ENCODE data around the gene GRK6. TPM values are rescaled to one million over a fixed set of nuclear protein-coding genes. Genes with fewer than 3 reads are reported as not detected.

The GRK6 gene
- total RNA-seq, 1 donor from 2014 or later, result 27.8 TPM

DNA sequence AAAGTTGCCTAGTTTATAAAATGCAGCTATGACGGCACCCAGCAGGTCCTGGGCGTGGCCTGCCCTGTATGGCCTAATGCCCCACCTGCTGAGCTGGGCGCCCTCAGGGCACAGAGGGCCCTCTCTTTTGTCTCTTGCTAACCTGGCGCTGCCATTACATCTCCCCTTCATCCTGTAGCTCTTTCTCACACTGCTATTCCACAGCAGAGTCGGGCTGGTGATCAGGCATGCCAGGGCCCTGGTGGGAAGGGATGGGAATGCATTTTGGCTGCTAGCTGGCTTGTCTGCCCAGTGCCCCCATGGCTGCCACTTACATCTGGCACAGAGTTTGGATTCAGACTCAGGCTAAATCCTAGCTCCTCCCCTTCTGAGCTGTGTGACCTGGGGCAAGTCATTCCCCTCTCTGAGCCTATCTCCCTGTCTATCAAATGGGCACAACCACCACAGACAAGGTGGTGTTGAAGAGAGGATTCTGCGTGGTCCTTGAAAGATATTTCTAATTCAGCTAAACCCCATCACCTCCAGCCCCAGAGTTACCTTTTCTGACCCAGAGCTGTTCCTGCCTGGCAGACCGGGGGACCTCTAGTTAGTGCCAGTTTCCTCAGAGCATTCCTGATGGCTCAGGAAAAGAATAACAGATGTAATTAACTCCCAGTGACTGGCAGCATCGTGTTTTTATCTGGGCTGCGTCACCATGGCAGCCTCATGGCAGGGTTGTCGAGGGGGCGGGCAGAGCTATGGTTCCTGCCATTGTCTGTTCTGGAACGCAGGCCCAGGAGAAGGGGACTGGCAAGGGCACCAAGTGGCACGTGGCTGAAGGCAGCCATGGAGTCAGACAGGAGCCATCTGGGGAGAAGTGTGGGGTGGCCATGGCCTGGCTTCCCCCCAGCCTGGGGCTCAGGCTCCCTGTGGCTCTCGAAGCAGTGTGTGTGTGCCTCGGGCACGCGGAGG is 26.5 kb downstream of the GRK6 start:
- DNase-seq (ENCODE audit: low read depth), result no peak

DNA sequence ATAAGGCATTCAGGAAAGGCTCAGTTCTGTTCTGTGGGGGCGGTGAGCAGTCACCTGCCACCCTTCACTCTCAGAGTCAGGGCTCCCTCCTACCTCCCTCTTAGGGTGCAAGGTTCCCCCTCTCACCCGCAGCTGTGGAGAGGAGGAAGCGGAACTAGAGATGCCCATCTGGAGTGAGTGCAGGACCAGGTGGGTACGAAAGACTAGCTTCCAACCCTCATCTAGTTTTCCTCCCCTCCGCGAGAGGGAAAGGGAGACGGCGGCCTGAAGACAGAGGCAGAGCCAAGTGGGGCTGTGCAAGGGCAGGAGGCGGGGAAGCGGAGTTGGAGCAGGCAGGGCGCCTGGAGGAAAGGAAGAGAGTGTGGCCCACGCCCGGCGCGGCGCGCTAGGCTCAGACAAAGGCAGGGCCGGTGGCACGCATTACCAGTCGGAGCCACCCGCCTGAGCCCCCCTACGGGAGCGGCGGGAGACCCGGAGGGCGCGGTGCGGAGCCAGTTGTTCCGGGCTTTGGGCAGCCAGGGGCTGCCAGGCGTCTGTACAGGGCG is 27.4 kb downstream of the GRK6 start:
- DNase-seq (ENCODE audit: low read depth), result no peak

DNA sequence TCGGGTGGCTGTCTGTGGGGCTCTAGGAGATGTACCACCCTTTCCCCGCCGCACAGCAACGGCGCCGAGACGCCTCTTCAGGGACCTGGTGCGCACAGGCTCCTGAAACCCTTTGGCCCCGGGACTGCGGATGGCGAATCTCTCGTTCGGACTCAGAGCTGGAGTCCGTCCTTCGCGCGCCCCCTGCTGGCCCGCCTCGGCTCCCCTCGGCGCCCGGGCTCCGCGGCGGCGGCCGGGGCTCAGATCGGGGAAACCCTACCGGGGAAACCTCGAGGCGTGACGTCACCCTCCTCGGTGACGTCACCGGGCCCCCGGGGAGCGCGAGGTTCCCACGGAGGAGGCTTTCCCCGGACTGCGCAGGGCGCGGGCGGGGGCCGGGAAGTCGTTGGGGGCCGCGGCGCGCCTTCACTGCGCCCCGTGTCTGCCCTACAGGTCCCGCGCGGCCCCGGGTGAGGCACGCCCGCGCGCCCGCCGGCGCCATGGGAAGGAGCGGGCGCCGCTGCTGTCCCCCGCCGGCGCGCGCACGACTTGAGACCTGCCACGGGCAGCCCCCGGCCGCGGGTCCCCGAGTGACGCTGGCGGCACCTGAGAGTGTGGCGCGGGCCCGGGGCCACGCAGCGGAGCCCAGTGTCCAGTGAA is 28.0 kb downstream of the GRK6 start:
- DNase-seq (ENCODE audit: low read depth), result peak; percentile 88

DNA sequence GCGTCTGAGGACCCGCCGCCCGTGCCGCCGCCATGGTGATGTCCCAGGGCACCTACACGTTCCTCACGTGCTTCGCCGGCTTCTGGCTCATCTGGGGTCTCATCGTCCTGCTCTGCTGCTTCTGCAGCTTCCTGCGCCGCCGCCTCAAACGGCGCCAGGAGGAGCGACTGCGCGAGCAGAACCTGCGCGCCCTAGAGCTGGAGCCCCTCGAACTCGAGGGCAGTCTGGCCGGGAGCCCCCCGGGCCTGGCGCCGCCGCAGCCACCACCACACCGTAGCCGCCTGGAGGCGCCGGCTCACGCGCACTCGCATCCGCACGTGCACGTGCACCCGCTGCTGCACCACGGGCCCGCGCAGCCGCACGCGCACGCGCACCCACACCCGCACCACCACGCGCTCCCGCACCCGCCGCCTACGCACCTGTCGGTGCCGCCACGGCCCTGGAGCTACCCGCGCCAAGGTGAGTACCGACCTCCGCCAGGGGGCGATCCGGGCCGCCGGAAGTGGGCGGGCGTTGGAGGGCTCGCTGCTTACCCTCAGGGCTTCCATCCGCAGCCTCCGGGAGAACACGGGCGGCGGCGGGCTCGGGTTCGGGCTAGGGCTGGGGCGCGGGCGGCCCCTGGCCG is 28.7 kb downstream of the GRK6 start:
- DNase-seq (ENCODE audit: low read depth), result peak; percentile 76

DNA sequence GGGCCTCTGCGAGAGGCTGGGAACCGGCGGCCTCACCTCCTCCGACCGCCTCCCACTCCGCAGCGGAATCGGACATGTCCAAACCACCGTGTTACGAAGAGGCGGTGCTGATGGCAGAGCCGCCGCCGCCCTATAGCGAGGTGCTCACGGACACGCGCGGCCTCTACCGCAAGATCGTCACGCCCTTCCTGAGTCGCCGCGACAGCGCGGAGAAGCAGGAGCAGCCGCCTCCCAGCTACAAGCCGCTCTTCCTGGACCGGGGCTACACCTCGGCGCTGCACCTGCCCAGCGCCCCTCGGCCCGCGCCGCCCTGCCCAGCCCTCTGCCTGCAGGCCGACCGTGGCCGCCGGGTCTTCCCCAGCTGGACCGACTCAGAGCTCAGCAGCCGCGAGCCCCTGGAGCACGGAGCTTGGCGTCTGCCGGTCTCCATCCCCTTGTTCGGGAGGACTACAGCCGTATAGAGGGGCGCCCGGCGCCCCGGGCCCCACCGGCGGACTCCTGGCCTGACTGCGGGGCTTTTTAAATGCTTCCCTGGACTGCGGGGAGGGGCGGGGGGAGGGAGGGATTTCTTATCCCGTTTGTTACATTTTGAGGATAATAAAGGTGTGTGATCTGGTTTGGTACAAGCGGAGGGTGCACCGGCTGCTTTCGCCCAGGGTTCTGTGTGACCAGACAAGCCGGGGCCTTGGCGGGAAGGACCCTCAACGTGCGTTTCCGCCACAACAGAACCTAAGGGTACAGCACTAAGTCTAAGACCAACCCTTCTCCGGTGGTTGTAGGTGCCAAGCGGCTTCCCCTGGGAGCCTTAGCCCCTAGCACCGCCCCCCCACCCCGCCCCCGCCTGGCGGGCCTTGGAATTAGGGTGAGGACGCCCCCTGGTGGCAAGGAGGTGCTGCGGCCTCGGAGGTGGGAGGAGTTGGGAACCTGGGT is 29.4 kb downstream of the GRK6 start:
- DNase-seq (ENCODE audit: low read depth), result peak; percentile 84

DNA sequence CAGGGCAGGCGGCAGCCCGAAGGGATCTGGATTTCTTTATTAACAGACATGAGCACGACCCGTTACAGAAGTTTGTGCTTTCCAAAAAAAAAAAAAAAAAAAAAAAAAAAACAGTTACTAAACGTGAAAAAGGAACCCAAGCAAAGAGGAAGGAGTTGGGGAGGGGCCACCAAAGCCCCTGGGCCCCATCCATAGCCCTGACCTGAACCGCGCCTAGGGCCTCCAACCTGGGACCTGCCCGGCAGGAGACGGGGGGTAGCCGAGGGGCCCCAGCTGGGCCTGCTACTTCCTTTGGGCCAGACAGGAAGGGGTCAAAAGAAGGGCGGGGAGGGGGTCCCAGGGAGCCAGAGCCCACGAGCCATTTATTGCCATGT is 30.1 kb downstream of the GRK6 start:
- DNase-seq (ENCODE audit: low read depth), result no peak

DNA sequence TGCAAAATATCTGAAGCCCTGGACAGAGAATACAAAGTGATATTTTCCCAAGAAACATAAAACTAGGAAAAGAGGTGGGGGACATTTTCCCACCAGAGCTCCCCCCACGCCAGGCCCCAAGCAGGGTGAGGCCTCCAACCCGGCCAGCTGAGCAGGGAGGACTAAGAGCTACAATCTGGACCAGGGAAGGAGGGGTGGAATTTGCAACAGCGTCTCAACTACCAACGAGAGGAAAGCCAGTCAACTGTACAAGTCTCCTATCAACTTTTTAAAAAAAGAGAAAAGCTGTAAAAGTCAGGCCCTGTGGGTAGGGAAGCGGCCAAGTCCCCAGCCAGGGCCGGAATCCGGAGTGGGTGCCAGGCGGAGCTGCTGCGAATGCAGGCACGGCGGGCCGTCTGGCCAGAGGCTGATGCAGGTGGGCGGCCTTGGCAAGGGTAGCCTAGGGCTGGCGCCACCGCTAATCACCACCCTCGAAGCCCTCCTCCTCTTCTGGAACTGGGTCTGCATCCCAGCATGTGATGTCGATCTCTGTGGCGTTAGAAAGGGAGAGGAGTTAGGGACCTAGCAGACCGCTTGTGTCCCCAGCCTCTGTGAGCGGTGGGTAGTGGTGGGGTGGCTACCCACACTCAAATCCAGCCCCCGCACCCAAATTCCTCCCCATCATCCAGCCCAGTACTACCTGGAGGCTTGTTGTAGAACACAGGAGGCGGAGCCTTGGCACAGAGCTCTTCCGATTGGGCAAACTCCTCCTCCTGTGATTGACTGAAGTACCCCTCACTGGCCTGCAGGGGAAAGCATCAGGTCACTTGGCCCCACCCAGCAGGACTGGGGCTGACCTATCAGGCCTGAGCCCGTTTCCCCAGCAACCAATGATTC is 30.7 kb downstream of the GRK6 start:
- peak; percentile 90 for DNase-seq (ENCODE audit: low read depth)

DNA sequence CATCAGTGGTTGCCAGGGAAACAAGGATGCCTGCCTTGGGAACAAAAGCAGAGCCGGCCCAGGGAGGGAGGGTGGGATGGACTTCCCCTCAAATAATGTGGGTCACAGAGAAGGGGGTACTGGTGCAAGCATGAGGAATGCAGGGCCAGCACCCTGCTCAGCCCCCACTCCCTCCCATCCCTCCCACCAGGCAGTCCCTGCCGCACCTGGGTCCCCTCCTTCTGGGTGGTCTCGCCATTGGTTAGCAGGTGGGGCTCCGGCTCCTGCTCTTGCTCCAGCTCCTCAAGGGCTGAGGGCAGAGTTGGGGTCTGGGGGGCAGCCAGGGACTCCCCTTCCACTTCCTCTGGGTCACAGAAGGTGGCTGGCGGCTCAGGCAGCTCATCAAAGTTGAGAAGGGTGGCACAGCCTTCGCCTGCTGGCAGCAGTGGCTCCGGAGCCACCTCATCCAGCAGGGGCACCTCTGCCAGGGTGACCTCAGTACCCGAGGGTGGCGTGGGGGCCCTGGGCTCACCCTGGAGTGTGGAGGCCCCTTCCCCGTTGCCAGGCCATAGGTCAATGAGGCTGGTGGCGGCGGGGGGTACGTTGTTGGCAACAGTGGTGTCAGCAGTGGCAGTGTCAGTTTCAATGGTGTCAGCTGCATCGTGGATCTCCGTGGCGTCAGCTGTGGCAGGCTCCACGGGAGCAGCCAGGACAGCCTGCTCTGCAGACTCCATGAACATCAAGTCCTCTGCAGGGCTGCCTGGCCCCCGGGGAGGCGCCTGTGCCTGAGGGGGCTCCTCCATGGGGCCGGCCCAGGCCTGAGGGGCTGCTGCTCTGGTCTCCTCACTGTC is 31.6 kb downstream of the GRK6 start:
- no peak for DNase-seq (ENCODE audit: low read depth)

DNA sequence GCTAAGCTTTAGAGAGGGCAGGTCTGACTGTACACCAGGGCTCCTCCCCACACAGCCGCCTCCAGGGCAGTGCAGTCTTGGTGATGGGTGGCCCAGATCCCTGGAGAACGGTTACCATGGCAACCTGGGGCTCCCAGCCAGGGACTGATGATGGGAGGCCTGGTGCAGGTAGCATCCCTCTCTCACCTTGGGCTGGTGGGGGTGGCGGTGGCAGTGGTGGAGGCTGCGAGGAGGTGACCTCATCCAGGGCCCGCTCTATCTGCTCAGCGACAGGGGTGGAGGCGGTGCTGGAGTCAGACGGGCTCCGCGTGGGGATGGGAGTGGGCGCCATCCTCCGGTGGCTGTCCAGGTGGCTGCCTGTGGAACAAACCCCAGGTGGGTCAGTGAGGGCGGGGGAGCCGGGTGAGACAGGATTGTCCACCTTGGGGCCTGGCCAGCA is 32.5 kb downstream of the GRK6 start:
- no peak for DNase-seq (ENCODE audit: low read depth)

DNA sequence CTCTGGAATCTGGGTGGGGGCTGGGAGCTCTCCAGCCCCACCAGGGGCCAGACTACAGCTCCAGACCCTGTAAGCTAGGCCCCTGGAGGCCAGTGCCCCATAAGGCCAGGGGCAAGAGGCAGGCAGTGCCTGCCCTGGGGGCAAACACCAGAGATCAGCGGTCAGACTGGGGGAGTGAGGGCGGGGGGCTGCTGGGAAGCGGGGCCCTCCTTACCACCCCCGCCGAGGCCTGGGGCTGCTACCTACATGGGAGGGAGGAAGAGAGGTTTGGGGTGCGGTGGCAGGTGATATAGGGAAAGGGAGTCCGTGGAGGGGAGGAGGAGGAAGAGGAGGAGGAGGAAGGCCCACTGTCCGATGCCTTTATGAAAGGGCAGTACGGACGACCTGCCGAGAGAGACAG is 32.9 kb downstream of the GRK6 start:
- DNase-seq (ENCODE audit: low read depth), result no peak

DNA sequence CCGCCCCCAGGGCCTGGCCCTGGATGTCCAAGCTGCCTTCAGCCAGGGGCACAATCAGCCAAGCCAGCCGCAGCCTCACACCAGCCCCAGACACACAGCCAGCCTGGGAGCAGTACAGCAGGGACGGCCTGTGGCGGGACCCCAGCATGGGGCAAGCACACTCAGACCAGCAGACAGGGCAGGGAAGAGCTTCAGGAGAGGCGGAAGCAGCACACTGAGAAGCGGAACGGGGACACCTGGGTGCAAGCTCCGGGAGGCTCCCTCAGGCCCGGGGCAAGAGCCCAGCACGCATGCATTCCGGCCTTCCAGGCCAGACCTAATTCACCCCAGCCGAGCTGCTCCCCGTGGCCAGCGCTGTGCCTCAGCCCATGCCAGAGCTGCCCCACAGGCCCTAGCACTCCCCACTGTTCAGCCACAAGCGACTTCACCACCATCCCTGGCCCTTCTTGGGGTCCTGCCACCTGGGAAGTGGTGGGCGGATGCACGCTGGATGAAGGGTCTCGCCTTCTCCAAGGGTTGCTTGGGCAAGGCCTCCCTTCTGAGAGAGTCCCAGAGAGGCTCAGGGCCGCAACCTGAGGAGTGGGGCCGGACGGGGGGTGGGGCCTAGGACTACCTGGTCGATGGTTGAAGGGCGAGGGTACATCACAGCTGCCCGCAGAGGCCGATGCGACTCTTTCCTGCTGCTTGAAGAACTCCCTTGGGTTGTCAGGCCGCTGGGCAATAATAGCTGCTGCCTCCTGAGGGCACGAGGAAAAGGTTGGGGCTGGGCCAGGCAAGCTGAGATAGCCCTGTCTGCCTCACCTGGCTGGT is 33.5 kb downstream of the GRK6 start:
- no peak for DNase-seq (ENCODE audit: low read depth)

DNA sequence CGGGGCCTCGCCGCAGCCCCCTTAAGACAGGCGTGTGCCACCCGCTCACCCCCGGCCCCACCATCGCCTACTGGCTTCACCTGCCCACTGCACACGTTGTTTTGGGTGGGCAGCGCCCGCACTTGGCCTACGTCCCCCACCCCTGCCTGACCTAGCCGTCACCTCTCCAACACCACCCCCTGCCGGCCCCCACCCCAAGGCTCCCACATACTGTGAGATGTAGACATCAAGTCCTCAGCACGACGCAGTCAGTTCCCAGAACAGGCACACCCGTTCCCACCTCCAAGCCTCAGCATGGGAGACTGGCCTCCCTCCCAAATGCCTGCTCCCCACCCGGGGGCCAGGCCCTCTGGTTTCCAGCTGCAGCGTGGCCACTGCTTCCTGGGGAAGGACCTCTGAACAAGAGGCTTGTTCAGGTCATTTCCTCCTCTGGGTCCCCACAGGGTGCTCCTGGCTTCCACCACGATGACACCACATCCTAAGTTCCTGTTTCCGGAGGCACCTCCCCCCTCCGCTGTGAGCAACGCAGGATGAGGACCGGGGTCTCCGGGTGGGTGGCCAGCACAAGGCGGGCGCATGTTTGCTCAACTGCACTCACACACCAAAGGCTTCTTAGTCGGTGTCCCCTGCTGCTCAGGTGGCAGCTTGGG is 35.7 kb downstream of the GRK6 start:
- no peak for DNase-seq (ENCODE audit: low read depth)

DNA sequence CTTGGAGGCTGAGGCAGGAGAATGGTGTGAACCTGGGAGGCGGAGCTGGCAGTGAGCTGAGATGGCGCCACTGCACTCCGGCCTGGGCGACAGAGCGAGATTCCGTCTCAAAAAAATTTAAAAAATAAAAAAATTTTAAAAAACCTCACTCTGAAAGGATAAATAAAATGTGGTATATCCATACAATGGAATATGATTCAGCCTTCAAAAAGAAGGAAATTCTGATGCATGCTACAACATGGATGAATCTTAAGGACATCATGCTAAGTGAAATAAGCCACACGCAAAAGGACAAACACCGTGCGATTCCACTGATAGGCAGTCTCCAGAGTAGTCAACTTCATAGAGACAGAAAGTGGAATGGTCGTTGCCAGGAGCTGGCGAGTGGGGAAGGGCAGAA is 38.6 kb downstream of the GRK6 start:
- no peak for DNase-seq (ENCODE audit: low read depth)

DNA sequence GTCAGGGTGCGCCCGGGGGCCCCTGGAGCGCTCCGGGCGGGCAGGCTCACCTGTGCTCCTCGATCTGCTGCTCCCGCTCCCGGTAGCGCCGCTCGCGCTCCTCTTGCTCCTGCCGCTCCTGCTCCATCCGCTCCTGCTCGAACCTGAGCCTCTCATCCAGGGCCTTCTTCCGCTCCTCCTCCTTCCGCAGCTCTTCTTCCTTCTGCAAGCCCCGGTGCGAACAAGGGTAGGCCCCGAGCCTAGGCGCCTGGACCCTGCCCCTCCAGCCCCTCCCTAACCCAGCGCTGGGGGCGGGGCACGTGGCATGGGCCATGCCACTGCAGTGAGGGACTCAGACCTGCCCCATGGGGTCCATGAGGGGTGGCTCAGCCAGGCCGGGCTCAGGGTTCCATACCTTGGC is 40.4 kb downstream of the GRK6 start:
- DNase-seq (ENCODE audit: low read depth), result no peak

DNA sequence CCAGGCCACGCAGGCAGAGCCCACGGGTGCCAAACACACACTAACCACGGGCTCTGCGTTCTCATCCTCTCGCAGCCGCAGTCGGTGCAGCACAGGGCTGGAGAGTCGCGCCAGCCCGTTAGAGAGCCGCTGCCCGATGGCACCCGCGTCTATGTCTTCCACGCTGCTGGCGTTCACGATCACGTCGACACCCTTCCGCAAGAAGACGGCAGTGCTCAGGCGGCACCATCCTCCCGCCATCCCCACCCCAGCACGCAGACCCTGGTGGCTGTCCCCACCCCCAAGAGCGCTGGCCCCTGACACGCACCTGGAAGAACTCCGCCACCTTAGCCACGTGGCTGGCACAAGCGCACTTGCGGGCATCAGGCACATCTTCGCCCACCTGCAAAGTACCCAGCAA is 41.0 kb downstream of the GRK6 start:
- no peak for DNase-seq (ENCODE audit: low read depth)

DNA sequence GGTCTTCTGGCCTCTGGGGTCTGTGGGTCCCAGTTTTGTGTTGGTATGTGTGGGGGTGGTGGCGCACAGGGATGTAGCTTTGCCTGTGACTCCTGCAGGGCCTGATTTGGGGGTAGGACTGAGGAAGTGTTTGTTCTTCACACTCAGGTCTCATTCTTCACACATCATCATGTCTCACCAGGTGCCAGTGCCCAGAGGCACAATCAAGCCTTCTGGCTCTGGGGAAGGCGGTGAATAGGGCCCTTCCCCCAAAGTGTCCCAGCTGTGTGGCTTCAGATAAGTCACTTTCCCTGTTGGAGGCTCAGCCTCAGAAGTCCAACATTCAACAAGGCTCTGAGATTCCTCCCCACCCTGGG is 41.8 kb downstream of the GRK6 start:
- no peak for DNase-seq (ENCODE audit: low read depth)

Measured in myocyte (in vitro differentiated cells).